Stimulated activated CD4-positive, alpha-beta T cell treated with anti-CD3 and anti-CD28 coated beads, TNF-alpha, amount 100 ng/mL, for 48 hours (primary cell): Measurements from ENCODE around the gene ANKRD10.
"Not testable (repeated sequence)": the region's sequence is repeated elsewhere in the genome, so short reads cannot be mapped to it uniquely, and the experiment has no call there.

Experiments
- DNase-seq, 3 donors: peaks; one replicate each; pipeline ENCODE4 v3.0.0-alpha.2; 2020; ENCODE audit warnings: low read depth in 3 of 3

The ANKRD10 gene

DNA sequence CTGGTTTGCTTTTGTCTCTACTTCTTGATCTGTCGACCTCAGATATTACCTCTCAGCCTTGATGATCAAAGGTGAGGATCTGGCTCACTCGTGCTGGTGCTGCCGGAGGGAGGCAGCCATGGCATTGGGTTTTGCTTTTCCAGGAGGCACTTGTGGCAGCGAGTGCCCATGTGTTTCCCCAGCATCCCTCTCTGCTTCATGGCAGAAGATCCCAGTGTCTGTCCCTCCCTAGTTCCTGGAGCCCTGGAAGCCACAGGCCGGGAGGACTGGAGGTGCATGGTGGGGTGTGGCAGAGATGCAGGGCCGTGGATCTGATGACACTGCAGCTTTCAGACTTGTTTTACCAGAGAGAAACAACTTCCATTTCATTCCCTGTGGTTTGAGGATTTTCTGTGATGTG, 47.5 kb downstream of the ANKRD10 start:
- no peak for DNase-seq

DNA sequence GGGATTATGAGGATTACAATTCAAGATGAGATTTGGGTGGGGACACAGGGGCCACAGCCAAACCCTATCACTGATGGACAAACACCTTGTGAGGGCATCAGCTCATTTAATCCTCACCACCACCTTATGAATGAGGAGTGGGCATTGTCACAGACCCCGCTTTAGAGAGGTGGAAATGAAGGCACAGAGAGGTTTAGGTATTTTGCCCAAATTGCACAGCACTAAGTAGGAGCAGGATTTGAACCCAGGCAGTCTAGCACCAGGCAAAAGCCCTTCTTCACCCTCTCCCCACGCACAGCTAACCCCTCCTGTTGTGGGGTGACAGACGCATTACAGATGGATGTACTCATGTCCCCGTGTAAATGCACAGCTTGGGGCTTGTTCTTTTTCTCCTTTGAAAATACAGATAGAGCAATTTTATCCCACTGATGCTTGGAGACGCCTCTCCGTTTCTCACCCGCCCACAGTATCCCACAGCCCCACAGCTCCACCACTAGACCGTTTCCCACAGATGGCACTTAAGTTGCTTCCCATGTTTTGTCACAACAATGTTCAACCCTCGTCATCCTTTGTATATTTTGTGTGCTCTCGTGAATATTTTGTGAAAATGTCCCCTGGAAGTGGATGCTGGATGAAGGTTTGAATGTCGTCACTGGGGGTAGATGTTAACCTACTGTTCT, 48.2 kb downstream of the ANKRD10 start:
- no peak for DNase-seq

- DNase-seq = no peak
Observed at GRCh38 chr13:110863685-110864084, 51.2 kb downstream of the ANKRD10 start.

DNA sequence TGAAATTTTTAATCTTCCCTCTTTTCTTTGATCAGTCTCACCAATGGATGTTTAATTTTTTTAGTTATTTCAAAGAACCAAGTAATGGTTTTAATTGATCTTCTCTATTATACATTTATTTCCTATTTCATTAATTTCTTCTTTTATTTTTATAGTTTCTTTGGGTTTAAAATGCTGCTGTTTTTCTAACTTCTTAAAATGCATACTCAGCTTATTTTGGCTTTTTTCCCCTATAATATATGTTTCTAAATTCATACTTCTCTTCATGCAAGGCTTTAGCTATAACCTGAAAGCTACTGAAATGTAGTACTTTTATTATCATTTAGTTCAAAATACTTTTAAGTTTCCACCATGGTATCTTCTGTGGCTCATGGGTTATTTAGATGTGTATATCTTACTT, 53.9 kb downstream of the ANKRD10 start:
- no peak for DNase-seq

DNA sequence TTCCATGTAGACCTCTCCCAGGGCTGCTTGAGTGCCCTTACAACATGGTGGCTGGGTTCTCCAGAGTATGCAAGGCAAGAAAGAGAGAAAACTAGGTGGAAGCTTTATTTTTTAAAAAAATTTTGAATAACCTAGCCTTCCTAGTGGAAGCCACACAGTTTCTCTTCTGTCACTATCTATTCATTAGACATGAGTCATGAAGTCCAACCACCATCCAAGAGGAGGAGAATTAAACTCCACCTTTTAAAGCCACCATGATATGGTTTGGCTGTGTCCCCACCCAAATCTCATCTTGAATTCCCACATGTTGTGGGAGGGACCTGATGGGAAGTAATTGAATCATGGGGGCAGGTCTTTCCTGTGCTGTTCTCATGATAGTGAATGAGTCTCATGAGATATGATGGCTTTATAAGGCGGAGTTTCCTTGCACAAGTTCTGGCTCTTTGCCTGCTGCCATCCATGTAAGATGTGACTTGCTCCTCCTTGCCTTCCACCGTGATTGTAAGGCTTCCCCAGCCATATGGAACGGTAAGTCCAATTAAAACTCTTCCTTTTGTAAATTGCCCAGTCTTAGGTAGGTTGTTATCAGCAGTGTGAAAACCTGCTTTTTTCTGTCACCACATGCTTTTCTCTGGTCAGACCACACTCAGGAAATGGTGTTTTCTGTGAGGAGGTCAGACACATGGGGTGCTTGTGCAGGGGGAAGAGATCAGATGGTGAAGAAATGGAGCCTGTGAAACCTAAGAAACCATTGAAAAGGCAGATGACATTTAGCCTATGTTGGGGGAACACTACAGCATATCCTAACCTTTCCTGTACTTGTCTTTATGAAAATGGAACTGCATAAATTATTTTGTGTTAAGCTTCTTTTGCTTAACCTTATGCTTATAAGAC, 57.7 kb downstream of the ANKRD10 start:
- no peak for DNase-seq

GRCh38 chr13:110855363-110855762, 59.5 kb downstream of the ANKRD10 start:
- no peak for DNase-seq

DNA sequence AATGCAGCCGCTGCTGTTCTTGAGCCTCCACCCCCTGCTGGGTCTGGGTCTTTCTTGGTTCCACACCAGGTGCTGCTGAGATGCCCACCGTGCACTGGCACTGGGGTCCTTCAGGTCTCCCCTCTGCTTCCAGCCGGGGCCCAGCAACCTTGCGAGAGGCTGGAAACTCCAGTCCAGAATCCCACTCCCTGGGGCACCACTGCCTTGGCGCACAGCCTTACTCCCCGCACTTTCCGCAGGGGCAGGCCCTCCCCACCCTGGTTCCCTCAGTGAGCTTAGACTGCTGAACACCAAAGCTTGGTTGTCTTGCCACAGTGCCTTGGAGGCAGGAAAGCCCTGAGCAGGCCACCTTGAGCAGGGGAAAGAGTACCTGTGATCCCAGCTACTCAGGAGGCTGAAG, 60.0 kb downstream of the ANKRD10 start:
- no peak for DNase-seq

- DNase-seq = no peak
Observed at GRCh38 chr13:110853235-110853721, 61.6 kb downstream of the ANKRD10 start.

DNA sequence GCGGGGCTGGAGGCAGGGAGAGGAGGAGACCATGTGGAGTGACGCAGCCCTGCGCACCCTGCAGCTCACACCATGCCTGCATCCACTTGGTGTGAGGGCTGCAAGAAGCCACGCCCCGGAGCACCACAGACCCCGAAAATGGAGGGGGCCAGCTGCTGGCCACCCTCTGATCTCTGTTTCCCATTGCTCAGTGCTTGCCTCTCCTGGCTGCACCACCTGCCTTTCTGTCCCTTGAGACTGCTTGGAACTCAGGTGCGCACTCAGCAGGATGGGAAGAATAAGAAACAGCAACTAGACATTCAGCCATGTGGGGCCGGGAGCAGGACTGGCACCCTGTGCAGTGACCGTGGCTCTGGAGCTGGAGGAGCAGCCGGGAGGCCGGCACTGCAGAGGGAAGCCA, 64.0 kb downstream of the ANKRD10 start:
- no peak for DNase-seq

GRCh38 chr13:110850006-110850405, 64.9 kb downstream of the ANKRD10 start:
- DNase-seq = no peak

GRCh38 chr13:110845520-110845919, 69.3 kb downstream of the ANKRD10 start:
- no peak for DNase-seq

GRCh38 chr13:110841846-110842245, 73.0 kb downstream of the ANKRD10 start:
- no peak for DNase-seq

- no peak for DNase-seq
Observed at GRCh38 chr13:110841406-110841805, 73.5 kb downstream of the ANKRD10 start.

GRCh38 chr13:110838867-110839538, 75.9 kb downstream of the ANKRD10 start:
- DNase-seq = no peak

- no peak for DNase-seq
Observed at GRCh38 chr13:110838116-110838515, 76.8 kb downstream of the ANKRD10 start.

DNA sequence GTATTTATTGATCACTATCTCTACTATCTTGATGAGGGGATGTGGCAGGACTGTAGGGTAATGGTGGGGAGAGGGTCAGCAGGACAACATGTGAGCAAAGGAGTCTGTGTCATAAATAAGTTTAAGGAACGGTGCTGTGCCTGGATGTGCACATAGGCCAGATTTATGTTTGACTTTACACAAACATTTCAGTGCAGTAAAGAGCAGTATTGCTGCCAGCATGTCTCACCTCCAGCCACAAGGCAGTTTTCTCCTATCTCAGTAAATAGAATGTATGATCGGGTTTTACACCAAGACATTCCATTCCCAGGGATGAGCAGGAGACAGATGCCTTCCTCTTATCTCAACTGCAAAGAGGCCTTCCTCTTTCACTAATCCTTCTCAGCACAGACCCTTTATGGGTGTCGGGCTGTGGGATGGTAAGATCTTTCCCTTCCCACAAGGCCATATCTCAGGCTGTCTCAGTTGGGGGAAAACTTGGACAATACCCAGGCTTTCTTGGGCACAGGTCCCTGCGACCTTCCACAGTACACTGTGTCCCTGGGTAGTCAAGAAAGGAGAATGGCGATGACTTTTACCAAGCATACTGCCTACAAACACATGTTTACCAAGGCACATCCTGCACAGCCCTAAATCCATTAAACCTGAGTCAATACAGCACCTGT, 77.3 kb downstream of the ANKRD10 start:
- not testable (repeated sequence) for DNase-seq

GRCh38 chr13:110836605-110836903, 78.3 kb downstream of the ANKRD10 start:
- DNase-seq = no peak

GRCh38 chr13:110835721-110836604, 78.9 kb downstream of the ANKRD10 start:
- no peak for DNase-seq

GRCh38 chr13:110834572-110834971, 80.3 kb downstream of the ANKRD10 start:
- no peak for DNase-seq

- DNase-seq = no peak
Observed at GRCh38 chr13:110832531-110832930, 82.3 kb downstream of the ANKRD10 start.

DNA sequence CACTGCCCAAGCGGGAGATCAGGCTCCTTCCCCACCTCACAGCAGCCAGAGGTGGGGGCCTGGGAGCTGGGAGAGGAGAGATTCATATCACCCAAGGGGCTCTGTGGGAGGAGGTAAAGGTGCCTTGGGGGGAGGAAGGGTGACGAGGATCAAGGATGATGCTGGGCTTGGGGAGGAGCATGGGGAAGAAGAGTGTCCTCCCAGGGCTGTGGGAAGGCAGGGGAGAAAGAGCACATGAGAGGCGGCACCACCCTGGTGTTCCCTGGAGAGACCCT, 82.7 kb downstream of the ANKRD10 start:
- DNase-seq = no peak
